Activated T-helper 1 cell treated with anti-CD3 and anti-CD28 coated beads, Interleukin-2, amount 50 U/mL, for 16 hours (primary cell): ENCODE data around the gene OTOP1.
"Not testable (repeated sequence)": the region's sequence is repeated elsewhere in the genome, so short reads cannot be mapped to it uniquely, and the experiment has no call there.

ENCODE experiments used
- DNase-seq, 2 donors: peaks; one replicate each; pipeline ENCODE4 v3.0.0-alpha.2; 2020; ENCODE audit warnings: low read depth in 1 of 2, low spot score in 1 of 2

OTOP1 gene, protein sequence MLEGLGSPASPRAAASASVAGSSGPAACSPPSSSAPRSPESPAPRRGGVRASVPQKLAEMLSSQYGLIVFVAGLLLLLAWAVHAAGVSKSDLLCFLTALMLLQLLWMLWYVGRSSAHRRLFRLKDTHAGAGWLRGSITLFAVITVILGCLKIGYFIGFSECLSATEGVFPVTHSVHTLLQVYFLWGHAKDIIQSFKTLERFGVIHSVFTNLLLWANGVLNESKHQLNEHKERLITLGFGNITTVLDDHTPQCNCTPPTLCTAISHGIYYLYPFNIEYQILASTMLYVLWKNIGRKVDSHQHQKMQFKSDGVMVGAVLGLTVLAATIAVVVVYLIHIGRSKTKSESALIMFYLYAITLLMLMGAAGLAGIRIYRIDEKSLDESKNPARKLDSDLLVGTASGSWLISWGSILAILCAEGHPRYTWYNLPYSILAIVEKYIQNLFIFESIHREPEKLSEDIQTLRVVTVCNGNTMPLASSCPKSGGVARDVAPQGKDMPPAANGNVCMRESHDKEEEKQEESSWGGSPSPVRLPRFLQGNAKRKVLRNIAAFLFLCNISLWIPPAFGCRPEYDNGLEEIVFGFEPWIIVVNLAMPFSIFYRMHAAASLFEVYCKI

DNA sequence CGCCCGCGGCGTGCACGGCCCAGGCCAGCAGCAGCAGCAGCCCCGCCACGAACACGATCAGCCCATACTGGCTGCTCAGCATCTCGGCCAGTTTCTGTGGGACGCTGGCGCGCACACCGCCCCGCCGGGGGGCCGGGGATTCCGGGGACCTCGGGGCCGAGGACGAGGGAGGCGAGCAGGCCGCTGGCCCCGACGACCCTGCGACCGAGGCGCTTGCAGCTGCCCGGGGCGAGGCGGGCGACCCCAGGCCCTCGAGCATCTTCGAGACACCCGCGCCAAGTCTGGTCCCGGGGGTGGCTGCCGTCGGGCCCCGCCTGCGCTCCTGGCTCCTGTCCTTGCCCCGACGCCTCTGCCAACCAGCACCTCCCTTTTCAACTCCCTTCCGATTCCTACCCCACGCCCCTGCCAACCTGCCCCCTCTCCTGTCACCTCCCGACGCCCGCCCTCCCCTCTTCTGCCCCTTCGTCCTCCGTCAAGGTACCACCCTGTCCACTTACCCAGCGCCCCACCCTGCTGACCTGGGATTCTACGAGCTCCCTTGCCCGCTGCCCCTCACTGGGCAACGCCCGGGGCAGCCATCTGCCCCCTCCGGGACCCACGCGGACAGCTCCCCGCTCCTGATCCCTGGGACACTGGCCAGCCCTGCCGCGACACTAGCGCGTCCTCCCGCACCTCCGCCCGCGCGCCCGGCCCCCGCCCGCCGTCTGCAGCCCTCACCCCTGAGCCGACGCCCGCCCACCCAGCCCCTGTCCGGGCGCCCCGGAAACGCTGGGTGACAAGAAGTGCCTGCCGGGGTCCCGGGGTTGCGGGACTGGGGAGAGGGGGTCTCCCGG is at the start of gene OTOP1:
Gene OTOP1, minus strand, starts transcription at position 324 of the 833 bp plus-strand sequence. Its CDS starts 65 bp downstream, at position 259.
- DNase-seq = no peak

DNA sequence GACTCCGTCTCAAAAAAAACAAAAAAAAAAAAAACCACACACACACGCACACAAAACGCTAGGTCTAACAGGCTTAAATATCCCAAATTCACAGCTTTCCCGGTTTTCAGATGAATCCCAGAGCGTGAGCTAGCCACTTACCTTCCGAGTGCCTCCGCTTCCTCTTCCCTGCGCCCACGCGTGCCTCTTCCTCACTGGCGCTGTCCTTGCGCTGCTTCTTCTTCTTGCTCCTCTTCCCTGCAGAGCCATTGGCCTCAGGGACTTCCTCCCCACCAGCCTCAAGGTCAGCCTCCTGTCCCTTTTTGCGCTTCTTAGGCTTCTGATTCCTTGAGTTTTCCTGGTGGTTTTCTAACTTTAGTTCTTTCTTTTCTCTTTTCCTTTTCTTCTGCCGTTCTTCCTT is 47.5 kb upstream of the OTOP1 start:
- no peak for DNase-seq

DNA sequence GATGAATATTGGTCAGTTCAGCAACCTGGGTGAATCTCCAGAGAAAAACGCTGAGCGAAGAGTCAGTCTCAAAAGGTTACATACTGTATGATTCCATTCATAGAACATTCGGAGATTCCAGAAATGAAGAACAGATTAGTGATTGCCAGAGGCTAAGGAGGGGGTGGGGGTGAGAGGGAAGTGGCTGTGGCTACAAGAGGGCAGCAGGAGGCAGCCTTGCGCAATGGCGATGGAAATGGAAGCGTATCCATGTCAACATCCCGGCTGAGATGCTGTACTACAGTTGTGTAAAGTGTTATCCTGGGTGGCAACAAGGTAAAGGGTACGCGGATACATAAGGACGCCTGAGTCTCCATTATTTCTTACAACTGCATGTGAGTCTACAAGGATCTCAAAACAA is 45.2 kb upstream of the OTOP1 start:
- no peak for DNase-seq

DNA sequence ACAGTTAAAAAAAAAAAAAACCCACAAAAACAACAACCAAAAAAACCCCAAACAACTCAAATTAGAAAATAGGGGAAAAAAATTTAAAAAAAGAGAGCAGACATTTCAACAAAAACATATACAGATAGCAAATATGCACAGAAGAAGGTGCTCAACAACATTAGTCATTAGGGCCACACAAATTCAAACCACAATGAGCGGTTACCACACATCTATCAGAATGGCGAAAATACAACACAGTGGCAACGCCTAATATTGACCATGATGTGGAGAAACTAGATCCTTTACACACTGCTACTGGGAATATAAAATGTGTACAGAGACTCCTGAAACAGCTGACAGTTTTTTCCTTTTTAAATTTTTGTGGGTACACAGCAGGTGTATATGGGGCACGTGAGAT is 43.8 kb upstream of the OTOP1 start:
- DNase-seq = no peak

DNA sequence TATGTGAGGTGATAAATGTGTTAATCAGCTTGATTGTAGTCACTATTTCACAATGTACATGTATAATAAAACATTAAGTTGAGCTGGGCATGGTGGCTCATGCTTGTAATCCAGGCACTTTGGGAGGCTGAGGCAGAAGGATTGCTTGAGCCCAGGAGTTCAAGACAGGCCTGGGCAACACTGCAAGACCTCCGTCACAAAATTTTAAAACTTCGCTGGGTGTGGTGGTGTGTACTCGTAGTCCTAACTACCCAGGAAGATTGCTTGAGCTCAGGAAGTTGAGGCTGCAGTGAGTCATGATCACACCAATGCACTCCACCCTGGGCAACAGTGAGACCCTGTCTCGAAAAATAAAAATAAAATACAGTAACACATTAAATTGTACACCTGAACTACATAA is 43.1 kb upstream of the OTOP1 start:
- peak in 1 of 2 donors; percentile 12 for DNase-seq

DNA sequence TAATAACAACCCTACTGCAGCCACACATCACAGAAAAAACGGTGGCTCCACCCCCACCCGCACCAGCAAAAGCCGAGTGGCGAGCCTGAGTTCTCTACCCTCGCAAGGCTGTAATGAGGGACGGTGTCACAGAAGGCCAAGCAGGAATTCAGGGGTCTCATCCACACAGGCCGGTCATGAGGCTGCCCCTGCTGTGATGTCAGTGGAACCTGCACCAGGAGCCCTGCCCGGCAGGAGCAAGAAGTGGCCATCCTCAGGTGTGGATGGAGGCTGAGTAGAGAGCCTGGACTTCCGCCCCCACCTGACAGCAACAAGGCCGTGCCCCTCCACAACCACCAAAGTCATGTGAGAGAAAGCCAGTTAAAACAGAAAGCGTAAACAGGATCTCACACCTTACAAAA is 42.6 kb upstream of the OTOP1 start:
- peak in 1 of 2 donors; percentile 28 for DNase-seq

DNA sequence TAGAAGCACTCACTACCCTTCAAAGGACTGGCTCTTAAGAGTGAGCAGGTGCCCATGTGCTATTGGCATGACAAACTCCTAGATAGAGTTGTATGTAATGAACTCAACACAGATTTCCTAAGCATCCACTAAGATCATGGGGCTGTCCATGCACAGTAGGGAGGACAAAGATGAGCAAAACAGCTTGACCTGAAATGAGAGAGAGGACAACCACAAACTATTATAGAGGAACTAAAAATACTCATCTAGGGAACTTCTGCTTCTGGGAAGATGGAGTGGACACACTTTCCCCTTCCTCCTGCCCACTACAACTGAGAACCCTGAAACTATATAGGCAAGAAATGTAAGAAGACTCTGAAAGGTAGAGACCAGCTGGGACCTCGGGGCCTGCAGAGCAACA is 42.0 kb upstream of the OTOP1 start:
- DNase-seq = no peak

DNA sequence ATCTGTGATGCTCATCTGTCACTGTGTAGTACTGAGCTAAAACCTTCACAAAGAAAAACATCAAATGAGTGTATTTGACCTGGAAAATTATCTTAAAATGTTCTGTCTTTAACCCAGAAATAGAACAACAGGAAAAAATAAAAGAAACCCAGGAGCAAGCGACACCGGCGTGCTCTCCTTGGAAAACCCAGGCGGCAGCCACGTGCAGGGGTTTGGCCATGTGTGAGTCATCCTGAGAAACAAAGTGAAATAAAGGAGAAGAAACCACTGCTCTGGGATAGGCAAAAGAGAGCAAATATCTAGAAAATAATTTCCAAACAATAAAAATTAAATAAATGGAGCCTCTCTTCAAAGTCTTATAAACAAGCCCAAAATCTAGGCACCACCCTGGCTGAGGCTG is 41.3 kb upstream of the OTOP1 start:
- DNase-seq = no peak

DNA sequence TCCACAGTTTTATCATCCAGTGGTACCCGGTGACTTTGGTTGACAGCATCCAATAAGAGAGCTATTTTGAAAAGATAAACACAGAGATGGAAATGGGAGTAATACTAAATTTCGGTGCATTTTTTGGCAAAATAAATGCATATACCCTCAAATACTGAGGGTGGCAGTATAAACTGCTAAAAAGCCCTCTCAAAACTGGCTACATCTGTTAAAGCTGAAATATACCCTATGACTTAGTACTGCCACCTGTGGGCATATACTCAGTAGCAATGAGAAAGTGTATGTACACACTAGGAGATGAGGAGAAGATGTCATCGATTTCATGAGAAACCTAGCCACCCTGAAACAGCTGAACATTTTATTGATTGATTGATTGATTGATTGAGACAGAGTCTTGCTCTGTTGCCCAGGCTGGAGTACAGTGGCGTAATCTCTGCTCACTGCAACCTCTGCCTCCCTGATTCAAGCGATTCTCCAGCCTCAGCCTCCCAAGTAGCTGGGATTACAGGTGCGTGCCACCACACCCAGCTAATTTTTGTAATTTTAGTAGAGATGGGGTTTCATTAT is 33.5 kb upstream of the OTOP1 start:
- no peak for DNase-seq

DNA sequence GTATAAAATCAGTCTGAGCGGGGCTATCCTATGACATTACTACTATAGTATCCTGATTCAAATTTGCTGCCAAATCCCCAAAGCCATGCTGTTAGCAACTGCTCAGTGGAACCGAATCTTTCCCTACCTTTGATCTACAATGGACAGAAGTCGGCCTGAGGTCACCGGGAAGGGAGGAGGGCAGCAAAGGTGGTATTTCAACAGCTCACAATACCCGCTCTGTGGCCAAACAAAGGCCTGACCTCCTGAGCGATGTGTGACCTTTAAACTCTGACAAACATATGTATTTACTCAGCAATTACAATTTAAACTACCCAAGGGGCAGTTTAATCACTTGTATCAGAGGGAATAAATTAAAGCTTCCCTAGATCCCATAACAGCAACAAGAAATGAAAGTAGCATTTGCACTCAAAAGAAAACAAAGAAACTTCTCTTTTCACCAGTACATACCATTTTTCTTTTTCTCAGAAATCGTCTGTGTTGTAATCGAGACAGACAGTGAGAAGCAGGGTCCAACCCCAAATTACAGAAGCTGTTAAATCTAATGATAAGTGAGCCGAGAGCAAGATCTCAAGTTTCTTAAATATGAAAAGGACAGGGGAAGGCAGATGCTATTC is 32.9 kb upstream of the OTOP1 start:
- DNase-seq = no peak

DNA sequence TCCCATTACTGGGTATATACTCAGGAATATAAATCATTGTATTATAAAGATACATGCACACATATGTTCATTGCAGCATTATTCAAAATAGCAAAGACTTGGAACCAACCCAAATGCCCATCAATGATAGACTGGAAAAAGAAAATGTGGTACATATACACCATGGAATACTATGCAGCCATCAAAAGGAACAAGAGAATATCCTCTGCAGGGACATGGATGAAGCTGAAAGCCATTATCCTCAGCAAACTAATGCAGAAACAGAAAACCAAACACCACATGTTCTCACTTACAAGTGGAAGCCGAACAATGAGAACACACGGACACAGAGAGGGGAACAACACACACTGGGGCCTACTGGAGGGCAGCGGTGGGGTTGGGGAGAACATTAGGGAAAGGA is 31.0 kb upstream of the OTOP1 start:
- DNase-seq = not testable (repeated sequence)

DNA sequence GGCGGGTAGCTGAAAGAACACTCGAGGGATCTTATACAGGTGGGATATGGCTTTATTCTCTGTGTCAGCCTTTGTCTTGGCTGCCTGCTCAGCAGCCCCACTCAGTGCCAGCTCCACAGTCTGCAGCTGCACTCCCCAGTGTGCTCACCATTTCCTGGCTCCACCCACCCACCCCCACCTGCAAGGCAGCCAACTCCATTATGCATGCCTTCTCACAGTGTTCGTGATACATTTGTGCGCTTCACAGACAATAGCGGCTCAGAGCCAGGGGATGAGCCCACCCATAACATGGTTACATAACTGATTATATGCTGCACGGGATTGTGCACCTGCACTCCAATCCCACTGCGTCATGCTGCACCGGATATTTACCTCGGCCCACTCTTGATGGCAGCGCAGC is 30.1 kb upstream of the OTOP1 start:
- no peak for DNase-seq

DNA sequence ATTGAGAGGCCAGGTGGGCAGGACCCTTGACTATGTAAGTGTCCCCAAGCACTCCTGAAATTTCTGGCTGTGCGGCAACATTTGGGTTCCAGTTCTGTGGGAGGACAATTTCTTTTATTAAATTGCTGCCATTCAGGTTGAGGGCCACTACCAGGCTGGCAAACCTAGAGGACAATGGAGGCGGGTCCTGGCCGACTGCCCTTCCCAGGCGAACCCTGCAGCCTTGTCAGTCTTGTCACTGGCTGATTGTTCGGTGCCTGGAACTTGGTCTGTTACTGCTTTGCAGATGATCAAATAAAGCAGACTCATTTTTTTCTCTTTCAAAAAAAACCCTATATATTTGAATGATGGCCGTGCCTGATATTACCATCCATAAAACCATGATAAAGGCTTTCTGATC is 27.9 kb upstream of the OTOP1 start:
- no peak for DNase-seq

DNA sequence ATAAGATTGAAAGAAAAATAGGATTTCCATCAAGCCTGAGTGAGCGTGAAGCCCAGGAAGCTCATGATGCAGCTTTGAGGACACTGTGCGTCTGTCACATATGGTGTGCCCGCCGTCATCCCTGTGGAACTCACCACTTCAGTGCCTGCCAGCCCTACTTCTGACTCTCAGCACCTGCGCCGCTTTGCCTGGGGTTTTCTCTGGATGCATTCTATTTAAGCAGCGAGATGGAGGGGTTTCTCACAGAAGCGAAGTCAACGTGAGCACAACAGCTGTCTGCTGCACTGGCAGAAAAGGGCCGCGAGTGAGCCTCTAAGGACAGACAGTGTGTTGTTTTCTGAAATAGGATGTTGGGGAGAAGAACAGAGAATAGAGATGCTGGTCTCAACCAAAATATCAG is 27.5 kb upstream of the OTOP1 start:
- no peak for DNase-seq

DNA sequence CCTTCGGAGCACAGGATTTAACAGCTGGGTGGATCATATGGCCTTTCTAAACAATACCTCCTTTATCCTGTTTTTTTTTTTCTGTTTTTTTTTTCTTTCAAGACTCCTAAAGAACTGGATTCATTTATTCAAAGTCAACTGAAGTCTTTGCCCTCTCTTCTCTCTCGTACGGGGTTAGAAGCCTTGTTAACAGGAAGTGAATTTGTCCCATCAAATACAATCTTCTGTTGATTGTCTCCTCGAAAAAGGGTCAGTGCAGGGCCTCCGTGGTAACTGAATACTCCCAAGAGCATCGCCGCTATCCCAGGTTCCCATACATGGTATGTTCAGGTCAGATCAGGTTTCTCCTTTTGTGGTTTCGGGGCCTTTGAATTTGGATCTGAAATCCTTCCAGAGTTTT is 23.1 kb upstream of the OTOP1 start:
- no peak for DNase-seq

DNA sequence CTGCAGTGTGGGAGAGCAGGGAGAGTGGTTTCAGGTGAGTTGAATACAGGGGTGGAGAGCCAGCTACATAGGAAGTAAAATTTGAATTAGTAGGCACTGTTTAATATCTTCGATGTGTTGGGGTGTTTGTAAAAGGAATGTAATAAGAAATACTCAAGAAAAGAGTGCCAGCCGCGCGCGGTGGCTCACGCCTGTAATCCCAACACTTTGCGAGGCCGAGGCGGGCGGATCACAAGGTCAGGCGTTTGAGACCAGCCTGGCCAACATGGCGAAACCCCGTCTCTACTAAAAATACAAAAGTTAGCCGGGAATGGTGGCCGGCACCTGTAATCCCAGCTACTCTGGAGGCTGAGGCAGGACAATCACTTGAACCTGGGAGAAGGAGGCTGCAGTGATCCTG is 22.6 kb upstream of the OTOP1 start:
- not testable (repeated sequence) for DNase-seq

DNA sequence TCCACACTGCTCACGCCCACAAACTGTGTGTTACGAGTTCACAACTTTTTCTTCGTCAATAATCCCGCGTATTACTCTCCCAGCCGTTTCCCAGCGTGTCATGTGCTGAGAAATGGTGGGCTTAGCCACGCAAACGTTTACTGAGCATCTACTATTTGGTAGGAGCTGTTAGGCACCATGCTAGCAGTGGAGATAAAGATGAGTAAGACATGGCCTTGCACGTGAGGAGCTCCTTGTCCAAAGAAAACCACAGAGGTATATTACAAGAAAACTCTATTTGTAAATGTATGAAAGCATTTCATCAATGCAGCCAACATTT is 22.1 kb upstream of the OTOP1 start:
- DNase-seq = no peak

DNA sequence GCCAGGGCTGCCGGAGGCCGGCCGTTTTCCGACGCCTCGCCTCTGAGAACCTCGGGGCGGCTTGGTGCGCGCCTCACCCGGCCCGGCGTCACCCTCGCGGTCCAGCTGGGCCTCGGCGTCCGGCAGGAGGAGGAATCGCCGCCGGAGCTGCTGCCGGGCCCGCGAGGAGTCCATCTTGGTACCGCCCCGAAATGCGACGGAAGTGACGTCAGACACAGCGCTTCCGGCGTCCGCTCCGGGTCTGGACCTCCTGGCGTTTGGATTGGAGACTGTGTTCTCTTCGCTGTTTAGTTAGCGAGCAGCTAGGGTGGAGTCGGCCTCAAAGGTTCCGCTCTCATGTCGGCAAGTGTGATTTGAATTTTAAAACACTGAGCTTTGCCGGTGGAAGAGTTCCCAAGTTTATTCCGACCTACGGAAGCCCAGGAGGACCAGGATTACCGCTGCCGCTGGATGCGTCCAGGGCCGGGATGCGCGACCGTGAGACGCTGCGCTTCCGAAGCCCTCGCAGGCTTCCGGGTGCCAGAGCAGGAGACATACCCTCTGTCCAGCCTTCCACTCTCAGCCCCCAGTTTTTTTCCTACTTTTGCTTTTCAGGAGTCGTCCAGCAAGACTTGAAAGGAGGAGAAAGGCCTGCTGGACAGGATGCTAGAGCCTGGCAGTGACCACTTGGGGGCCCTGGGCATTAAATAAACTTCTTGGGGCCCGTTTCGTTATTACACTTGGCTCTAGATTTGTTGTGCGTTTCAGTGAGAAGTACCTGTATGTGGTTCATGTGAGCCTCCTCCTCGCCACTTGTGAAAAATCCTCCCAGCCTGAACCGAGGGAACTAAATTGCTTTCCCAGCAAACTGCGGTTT is 21.5 kb upstream of the OTOP1 start, which contains the start of gene TMEM128:
Gene TMEM128, minus strand, starts transcription at position 195 of the 856 bp plus-strand sequence. Its CDS starts 21 bp downstream, at position 174.
- peak; percentile 85 to 86 for DNase-seq

DNA sequence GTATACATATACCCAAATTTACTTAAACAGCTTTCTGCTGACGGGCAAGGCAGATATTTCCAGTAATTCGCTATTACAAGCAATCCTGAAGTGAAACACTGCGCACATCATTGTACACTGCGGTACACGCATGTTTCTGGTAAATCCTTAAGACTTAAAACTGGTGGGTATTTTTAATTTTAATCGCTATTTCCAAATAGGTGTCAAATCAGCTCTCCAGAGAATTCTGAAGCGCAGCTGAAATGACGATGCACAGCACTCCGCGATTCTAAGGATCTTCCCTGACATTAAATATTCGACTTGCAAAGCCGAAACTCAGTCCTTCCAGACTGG is 20.9 kb upstream of the OTOP1 start:
- DNase-seq = no peak

DNA sequence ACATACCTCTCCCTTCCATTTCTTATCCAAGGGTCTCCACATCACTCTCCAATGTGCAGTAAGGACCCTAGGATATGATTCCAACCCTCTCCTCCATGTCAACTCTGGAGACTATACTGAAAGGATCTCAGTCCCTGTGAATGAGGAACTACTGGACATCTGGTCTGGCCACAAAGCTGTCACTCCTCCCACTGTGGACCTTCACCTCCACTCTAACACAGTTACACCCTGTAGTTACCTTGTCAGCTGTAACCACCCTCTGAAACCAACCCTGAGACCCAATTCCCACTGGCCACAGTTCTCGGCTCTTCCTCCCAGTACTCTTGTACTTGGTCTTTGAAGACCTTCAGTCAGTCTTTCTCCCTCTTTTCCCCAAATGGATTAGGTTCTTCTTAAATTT is 18.4 kb upstream of the OTOP1 start:
- no peak for DNase-seq
